Left colon (tissue), 2 donors: ENCODE results near the gene TMEM106B. TPM values are rescaled to one million over a fixed set of nuclear protein-coding genes. Genes with fewer than 3 reads are reported as not detected.
A peak's percentile ranks its signal among the peaks of the same experiment; 100 is the strongest.
"Not testable (repeated sequence)": the region's sequence is repeated elsewhere in the genome, so short reads cannot be mapped to it uniquely, and the experiment has no call there.

Source experiments
- ATAC-seq: fragments of 200-7000 bp; cut with Tn5 transposase; one replicate; pipeline ENCODE4 v1.9.1; 2020; ENCODE audit warnings: mild to moderate bottlenecking, moderate library complexity
- DNase-seq, 2 donors: peaks; one replicate each; pipeline ENCODE4 v3.0.0-alpha.2; 2020
- intact Hi-C, 2 donors: fragments of 100-400 bp; cut with DNase I in 1 of 2; cut with micrococcal nuclease in 1 of 2; formaldehyde crosslinking; loops; one replicate each; pipeline versions ENCODE4 v1.11.2 to v1.14.0; 2022; cut with DNase I, micrococcal nuclease
- total RNA-seq, 2 donors: library from RNA; stranded (reverse); fragmentation: NEBNext Ultra II Directional; extraction: Animal tissue kit (Norgen Biotek cat#: 25700); gene quantifications; one replicate each; pipeline ENCODE4 v1.2.1, GENCODE V29; 2021
- donor health status: DM: no; HTN: no; CAD: no.
- donor health status: DM: yes; HTN: yes; CAD: no.

Gene TMEM106B
- total RNA-seq, 2 donors from 2014 or later = 42.2 to 54.5 TPM

- DNase-seq (no peak), ATAC-seq (no peak)
- intact Hi-C loops = no loop called here
Observed at GRCh38 chr7:12222889-12223579, 11.9 kb downstream of the TMEM106B start.

GRCh38 chr7:12225017-12225416 is 13.9 kb downstream of the TMEM106B start:
- DNase-seq, intact Hi-C loops, ATAC-seq: not testable (repeated sequence)

- intact Hi-C loops = no loop called here
- no peak for ATAC-seq
- no peak for DNase-seq
Observed at GRCh38 chr7:12226756-12227155, 15.7 kb downstream of the TMEM106B start.

GRCh38 chr7:12228024-12228423 is 16.9 kb downstream of the TMEM106B start:
- no peak for DNase-seq
- ATAC-seq = no peak
- intact Hi-C loops = no loop called here

GRCh38 chr7:12229046-12229445 is 18.0 kb downstream of the TMEM106B start:
- intact Hi-C loops = no loop called here
- DNase-seq (no peak), ATAC-seq (no peak)

GRCh38 chr7:12231097-12231496 is 20.0 kb downstream of the TMEM106B start:
- intact Hi-C loops = no loop called here
- ATAC-seq (no peak), DNase-seq (no peak)

GRCh38 chr7:12233175-12233574 is 22.1 kb downstream of the TMEM106B start:
- no peak for DNase-seq
- intact Hi-C loops = no loop called here
- no peak for ATAC-seq

- ATAC-seq = peak; percentile 87
- no peak for DNase-seq
- intact Hi-C loops = no loop called here
Observed at GRCh38 chr7:12234334-12234865, 23.3 kb downstream of the TMEM106B start.

GRCh38 chr7:12235970-12236369 is 24.9 kb downstream of the TMEM106B start:
- no peak for DNase-seq
- ATAC-seq = no peak
- intact Hi-C loops = no loop called here

GRCh38 chr7:12237007-12237406 is 25.9 kb downstream of the TMEM106B start:
- ATAC-seq = no peak
- intact Hi-C loops = no loop called here

GRCh38 chr7:12239806-12240205 is 28.7 kb downstream of the TMEM106B start:
- intact Hi-C loops = no loop called here
- DNase-seq (no peak), ATAC-seq (no peak)

More at GRCh38 chr7:12237007-12237406, 25.9 kb downstream of the TMEM106B start:
- no peak for DNase-seq

GRCh38 chr7:12244129-12244528 is 33.0 kb downstream of the TMEM106B start:
- ATAC-seq (peak; percentile 92), DNase-seq (peak; percentile 27 to 57)
- intact Hi-C loops = no loop called here

GRCh38 chr7:12244694-12245093 is 33.6 kb downstream of the TMEM106B start:
- no peak for DNase-seq
- intact Hi-C loops = no loop called here
- peak; percentile 31 for ATAC-seq

- no peak for ATAC-seq
- intact Hi-C loops = no loop called here
- DNase-seq = no peak
Observed at GRCh38 chr7:12249706-12250105, 38.6 kb downstream of the TMEM106B start.

- ATAC-seq = peak; percentile 57
- intact Hi-C loops = no loop called here
- DNase-seq = no peak
Observed at GRCh38 chr7:12250232-12250631, 39.1 kb downstream of the TMEM106B start.

- ATAC-seq (no peak), DNase-seq (no peak)
- intact Hi-C loops = no loop called here
Observed at GRCh38 chr7:12256090-12256489, 45.0 kb downstream of the TMEM106B start.

- no peak for DNase-seq
- peak; percentile 84 for ATAC-seq
- intact Hi-C loops = no loop called here
Observed at GRCh38 chr7:12257582-12257981, 46.5 kb downstream of the TMEM106B start.

GRCh38 chr7:12258074-12258473 is 47.0 kb downstream of the TMEM106B start:
- no peak for ATAC-seq
- intact Hi-C loops = no loop called here
- no peak for DNase-seq

GRCh38 chr7:12267542-12267941 is 56.4 kb downstream of the TMEM106B start:
- DNase-seq (no peak), ATAC-seq (peak; percentile 20)
- intact Hi-C loops = no loop called here

GRCh38 chr7:12269100-12269895 is 58.2 kb downstream of the TMEM106B start:
- DNase-seq (no peak), ATAC-seq (no peak)
- intact Hi-C loops = no loop called here
